HEK293 (cell line): ENCODE results near the gene SLC27A3.

Experiments used
- CTCF ChIA-PET: fragments of 350-600 bp; formaldehyde crosslinking; extraction: SDS; loops from one replicate; lab custom pipeline; 2021; ENCODE audit warnings: antibody characterized with exemption; lab: Yijun Ruan, JAX
- POLR2A ChIA-PET: fragments of 300-600 bp; formaldehyde crosslinking; extraction: SDS; loops from one replicate; lab custom pipeline; 2020; ENCODE audit warnings: antibody characterized with exemption, inconsistent platforms; lab: Yijun Ruan, JAX
- H3K27ac ChIP-seq: fragments of 200-500 bp; sonication (Bioruptor generic); 2 replicates; pipeline ENCODE4 v1.5.1; 2014; ENCODE audit warnings: low read depth, low read length, control low read depth, inconsistent platforms; ENCODE audit errors: extremely low read depth
- H3K36me3 ChIP-seq, 2 experiments: fragments of 200-500 bp in 1 of 2; sonication (Bioruptor generic) in 1 of 2; 1 replicate in 1 of 2; 2 replicates in 1 of 2; pipeline ENCODE4 v1.5.1; 2014 to 2017; ENCODE audit warnings: inconsistent platforms in 2 of 2, low read length in 2 of 2; ENCODE audit not compliant: control insufficient read depth in 2 of 2, insufficient read depth in 1 of 2
- H3K4me1 ChIP-seq: fragments of 200-500 bp; sonication (Bioruptor generic); 2 replicates; pipeline ENCODE4 v1.5.1; 2014; ENCODE audit warnings: mild to moderate bottlenecking, low read length, inconsistent platforms; ENCODE audit not compliant: control insufficient read depth, insufficient read depth
- H3K4me3 ChIP-seq: 2 replicates; pipeline ENCODE4 v1.5.1; 2011; ENCODE audit warnings: low read depth, mild to moderate bottlenecking, control low read depth, low read length, moderate library complexity
- H3K9me3 ChIP-seq: fragments of 200-500 bp; sonication (Bioruptor generic); 2 replicates; pipeline ENCODE4 v1.5.1; 2014; ENCODE audit warnings: low read depth, low read length, inconsistent platforms; ENCODE audit not compliant: control insufficient read depth, insufficient read depth
- EGR2 ChIP-seq: fragments of 450-650 bp; formaldehyde crosslinking; IDR thresholded peaks from 2 replicates; pipeline ENCODE4 v1.5.1; 2016; ENCODE audit warnings: low read depth, missing biosample characterization, missing genetic modification characterization
- KLF16 ChIP-seq: fragments of 450-650 bp; formaldehyde crosslinking; IDR thresholded peaks from 2 replicates; pipeline ENCODE4 v1.5.1; 2017; ENCODE audit warnings: missing biosample characterization, missing genetic modification characterization
- KLF8 ChIP-seq: fragments of 450-650 bp; formaldehyde crosslinking; IDR thresholded peaks from 2 replicates; pipeline ENCODE4 v1.5.1; 2016; ENCODE audit warnings: missing biosample characterization, missing genetic modification characterization
- OVOL3 ChIP-seq: fragments of 450-650 bp; formaldehyde crosslinking; IDR thresholded peaks from 2 replicates; pipeline ENCODE4 v1.5.1; 2016; ENCODE audit warnings: missing biosample characterization, missing genetic modification characterization
- SP2 ChIP-seq: fragments of 450-650 bp; formaldehyde crosslinking; IDR thresholded peaks from 2 replicates; pipeline ENCODE4 v1.5.1; 2016; ENCODE audit warnings: missing biosample characterization, missing genetic modification characterization
- WT1 ChIP-seq: fragments of 450-650 bp; formaldehyde crosslinking; IDR thresholded peaks from 2 replicates; pipeline ENCODE4 v1.5.1; 2016; ENCODE audit warnings: missing biosample characterization, missing genetic modification characterization
- ZEB2 ChIP-seq: fragments of 450-650 bp; formaldehyde crosslinking; IDR thresholded peaks from 2 replicates; pipeline ENCODE4 v1.5.1; 2016; ENCODE audit warnings: missing biosample characterization, missing genetic modification characterization
- ZIC2 ChIP-seq: fragments of 450-650 bp; formaldehyde crosslinking; IDR thresholded peaks from 2 replicates; pipeline ENCODE4 v1.5.1; 2016; ENCODE audit warnings: missing biosample characterization, missing genetic modification characterization
- ZNF140 ChIP-seq: fragments of 450-650 bp; formaldehyde crosslinking; IDR thresholded peaks from 2 replicates; pipeline ENCODE4 v1.5.1; 2016; ENCODE audit warnings: missing biosample characterization, missing genetic modification characterization
- ZNF2 ChIP-seq: fragments of 450-650 bp; formaldehyde crosslinking; IDR thresholded peaks from 2 replicates; pipeline ENCODE4 v1.5.1; 2016; ENCODE audit warnings: missing biosample characterization, missing genetic modification characterization
- ZNF202 ChIP-seq: fragments of 450-650 bp; formaldehyde crosslinking; IDR thresholded peaks from 2 replicates; pipeline ENCODE4 v1.5.1; 2016; ENCODE audit warnings: missing biosample characterization, missing genetic modification characterization, borderline replicate concordance
- ZNF211 ChIP-seq: fragments of 450-650 bp; formaldehyde crosslinking; IDR thresholded peaks from 2 replicates; pipeline ENCODE4 v1.5.1; 2016; ENCODE audit warnings: low read depth, missing biosample characterization, missing genetic modification characterization
- ZNF223 ChIP-seq: fragments of 450-650 bp; formaldehyde crosslinking; IDR thresholded peaks from 2 replicates; pipeline ENCODE4 v1.5.1; 2016; ENCODE audit warnings: missing biosample characterization, missing genetic modification characterization
- ZNF24 ChIP-seq: fragments of 450-650 bp; formaldehyde crosslinking; IDR thresholded peaks from 2 replicates; pipeline ENCODE4 v1.5.1; 2016; ENCODE audit warnings: missing biosample characterization, missing genetic modification characterization
- ZNF274 ChIP-seq, 2 experiments: fragments of 200-500 bp in 1 of 2; fragments of 450-650 bp in 1 of 2; sonication (Bioruptor generic) in 1 of 2; formaldehyde crosslinking in 1 of 2; IDR thresholded peaks; 2 replicates each; pipeline versions ENCODE4 v1.5.1 to v1.6.1; 2014 to 2016; ENCODE audit warnings: borderline replicate concordance in 1 of 2, inconsistent platforms in 1 of 2, low read length in 1 of 2, missing biosample characterization in 1 of 2, missing genetic modification characterization in 1 of 2
- ZNF311 ChIP-seq: fragments of 450-650 bp; formaldehyde crosslinking; IDR thresholded peaks from 2 replicates; pipeline ENCODE4 v1.5.1; 2017; ENCODE audit warnings: missing biosample characterization, missing genetic modification characterization, borderline replicate concordance
- ZNF341 ChIP-seq: fragments of 450-650 bp; formaldehyde crosslinking; IDR thresholded peaks from 2 replicates; pipeline ENCODE4; 2016; ENCODE audit warnings: low read depth, missing biosample characterization, missing genetic modification characterization
- ZNF37A ChIP-seq: fragments of 450-650 bp; IDR thresholded peaks from 2 replicates; pipeline ENCODE4 v1.5.1; 2018; ENCODE audit warnings: missing biosample characterization, missing genetic modification characterization
- ZNF426 ChIP-seq: fragments of 450-650 bp; formaldehyde crosslinking; IDR thresholded peaks from 2 replicates; pipeline ENCODE4 v1.5.1; 2017; ENCODE audit warnings: missing biosample characterization, missing genetic modification characterization, mild to moderate bottlenecking, inconsistent platforms, moderate library complexity
- ZNF521 ChIP-seq: fragments of 450-650 bp; formaldehyde crosslinking; IDR thresholded peaks from 2 replicates; pipeline ENCODE4 v1.5.1; 2017; ENCODE audit warnings: missing biosample characterization, mild to moderate bottlenecking, missing genetic modification characterization
- ZNF626 ChIP-seq: fragments of 450-650 bp; sonication (Bioruptor Pico); formaldehyde crosslinking; IDR thresholded peaks from 2 replicates; pipeline ENCODE4 v1.5.1; 2018; ENCODE audit warnings: missing biosample characterization, missing genetic modification characterization, inconsistent platforms
- ZNF654 ChIP-seq: fragments of 450-650 bp; formaldehyde crosslinking; IDR thresholded peaks from 2 replicates; pipeline ENCODE4 v1.5.1; 2016; ENCODE audit warnings: low read depth, missing biosample characterization, missing genetic modification characterization
- ZNF707 ChIP-seq: fragments of 450-650 bp; formaldehyde crosslinking; IDR thresholded peaks from 2 replicates; pipeline ENCODE4 v1.5.1; 2016; ENCODE audit warnings: missing biosample characterization, missing genetic modification characterization
- ZNF777 ChIP-seq: fragments of 450-650 bp; formaldehyde crosslinking; IDR thresholded peaks from 2 replicates; pipeline ENCODE4 v1.5.1; 2017; ENCODE audit warnings: missing biosample characterization, missing genetic modification characterization, borderline replicate concordance
- ZNF785 ChIP-seq: fragments of 450-650 bp; formaldehyde crosslinking; IDR thresholded peaks from 2 replicates; pipeline ENCODE4 v1.5.1; 2016; ENCODE audit warnings: missing biosample characterization, missing genetic modification characterization
- ZNF830 ChIP-seq: fragments of 450-650 bp; IDR thresholded peaks from 2 replicates; pipeline ENCODE4 v1.5.0; 2018; ENCODE audit warnings: missing biosample characterization, missing genetic modification characterization, low read depth, mild to moderate bottlenecking, moderate library complexity
- TF ChIP-seq, protein P1 (sequence below): fragments of 450-650 bp; formaldehyde crosslinking; IDR thresholded peaks from 2 replicates; pipeline ENCODE4; 2016; ENCODE audit warnings: missing biosample characterization, missing genetic modification characterization
- TF ChIP-seq, protein P2 (sequence below): fragments of 450-650 bp; IDR thresholded peaks from 2 replicates; pipeline ENCODE4 v1.5.1; 2018; ENCODE audit warnings: missing biosample characterization, mild to moderate bottlenecking, missing genetic modification characterization
- TF ChIP-seq, protein P3 (sequence below): fragments of 450-650 bp; formaldehyde crosslinking; IDR thresholded peaks from 2 replicates; pipeline ENCODE4 v1.5.1; 2016; ENCODE audit warnings: missing biosample characterization, missing genetic modification characterization
- TF ChIP-seq, protein P4 (sequence below): fragments of 450-650 bp; formaldehyde crosslinking; IDR thresholded peaks from 2 replicates; pipeline ENCODE4 v1.5.1; 2017; ENCODE audit warnings: missing biosample characterization, missing genetic modification characterization

The SLC27A3 gene

DNA sequence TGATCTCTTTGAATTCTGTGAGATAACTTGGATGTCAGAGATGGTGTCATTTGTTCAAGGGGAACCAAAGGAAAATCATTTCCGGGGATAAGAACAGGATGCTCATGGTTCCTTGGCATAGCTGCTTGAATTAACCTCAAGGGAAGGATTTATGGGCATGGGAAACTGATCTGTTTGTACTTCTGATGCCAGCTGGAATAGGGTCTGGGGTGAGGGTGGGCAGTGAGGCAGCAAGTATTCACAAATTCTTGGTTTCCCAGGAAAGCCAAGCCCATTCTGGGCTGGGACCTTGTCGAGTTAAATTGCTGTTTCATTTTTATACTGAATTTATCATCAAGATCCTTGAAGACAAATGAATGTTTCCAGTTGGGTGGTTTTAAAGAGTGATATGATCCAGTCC is 33.2 kb upstream of the SLC27A3 start:
- CTCF ChIA-PET, result interaction anchor here (0.5 kb wide), 1 partner anchor 585 kb away, joined by 6 read pairs; no protein-coding TSS in a partner anchor
- TF ChIP-seq, protein P1, sequence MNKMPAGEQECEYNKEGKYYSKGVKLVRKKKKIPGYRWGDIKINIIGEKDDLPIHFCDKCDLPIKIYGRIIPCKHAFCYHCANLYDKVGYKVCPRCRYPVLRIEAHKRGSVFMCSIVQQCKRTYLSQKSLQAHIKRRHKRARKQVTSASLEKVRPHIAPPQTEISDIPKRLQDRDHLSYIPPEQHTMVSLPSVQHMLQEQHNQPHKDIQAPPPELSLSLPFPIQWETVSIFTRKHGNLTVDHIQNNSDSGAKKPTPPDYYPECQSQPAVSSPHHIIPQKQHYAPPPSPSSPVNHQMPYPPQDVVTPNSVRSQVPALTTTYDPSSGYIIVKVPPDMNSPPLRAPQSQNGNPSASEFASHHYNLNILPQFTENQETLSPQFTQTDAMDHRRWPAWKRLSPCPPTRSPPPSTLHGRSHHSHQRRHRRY (tag by site-specific recombination), result no peak
- TF ChIP-seq ZNF223 (no peak), OVOL3 (tag by site-specific recombination) (no peak), ZNF830 (tag by site-specific recombination) (no peak), WT1 (tag by site-specific recombination) (no peak), ZNF2 (tag by site-specific recombination) (no peak), ZNF521 (tag by site-specific recombination) (no peak), ZNF140 (tag by site-specific recombination) (no peak), ZNF341 (no peak), ZNF274 (IDR thresholded peaks at IDR 0.05; ENCODE audit: low read length) (no peak), ZNF274 (tag by site-specific recombination; IDR thresholded peaks at IDR 0.05; ENCODE audit: borderline replicate concordance) (no peak), ZNF785 (tag by site-specific recombination) (no peak), KLF8 (no peak), SP2 (tag by site-specific recombination) (no peak), ZNF202 (tag by site-specific recombination) (no peak), KLF16 (tag by site-specific recombination) (no peak), ZNF626 (tag by site-specific recombination) (no peak), ZIC2 (no peak), ZNF37A (tag by site-specific recombination) (no peak)
- TF ChIP-seq, protein P2, sequence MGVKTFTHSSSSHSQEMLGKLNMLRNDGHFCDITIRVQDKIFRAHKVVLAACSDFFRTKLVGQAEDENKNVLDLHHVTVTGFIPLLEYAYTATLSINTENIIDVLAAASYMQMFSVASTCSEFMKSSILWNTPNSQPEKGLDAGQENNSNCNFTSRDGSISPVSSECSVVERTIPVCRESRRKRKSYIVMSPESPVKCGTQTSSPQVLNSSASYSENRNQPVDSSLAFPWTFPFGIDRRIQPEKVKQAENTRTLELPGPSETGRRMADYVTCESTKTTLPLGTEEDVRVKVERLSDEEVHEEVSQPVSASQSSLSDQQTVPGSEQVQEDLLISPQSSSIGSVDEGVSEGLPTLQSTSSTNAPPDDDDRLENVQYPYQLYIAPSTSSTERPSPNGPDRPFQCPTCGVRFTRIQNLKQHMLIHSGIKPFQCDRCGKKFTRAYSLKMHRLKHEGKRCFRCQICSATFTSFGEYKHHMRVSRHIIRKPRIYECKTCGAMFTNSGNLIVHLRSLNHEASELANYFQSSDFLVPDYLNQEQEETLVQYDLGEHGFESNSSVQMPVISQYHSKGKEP, result no peak
- TF ChIP-seq, protein P3, sequence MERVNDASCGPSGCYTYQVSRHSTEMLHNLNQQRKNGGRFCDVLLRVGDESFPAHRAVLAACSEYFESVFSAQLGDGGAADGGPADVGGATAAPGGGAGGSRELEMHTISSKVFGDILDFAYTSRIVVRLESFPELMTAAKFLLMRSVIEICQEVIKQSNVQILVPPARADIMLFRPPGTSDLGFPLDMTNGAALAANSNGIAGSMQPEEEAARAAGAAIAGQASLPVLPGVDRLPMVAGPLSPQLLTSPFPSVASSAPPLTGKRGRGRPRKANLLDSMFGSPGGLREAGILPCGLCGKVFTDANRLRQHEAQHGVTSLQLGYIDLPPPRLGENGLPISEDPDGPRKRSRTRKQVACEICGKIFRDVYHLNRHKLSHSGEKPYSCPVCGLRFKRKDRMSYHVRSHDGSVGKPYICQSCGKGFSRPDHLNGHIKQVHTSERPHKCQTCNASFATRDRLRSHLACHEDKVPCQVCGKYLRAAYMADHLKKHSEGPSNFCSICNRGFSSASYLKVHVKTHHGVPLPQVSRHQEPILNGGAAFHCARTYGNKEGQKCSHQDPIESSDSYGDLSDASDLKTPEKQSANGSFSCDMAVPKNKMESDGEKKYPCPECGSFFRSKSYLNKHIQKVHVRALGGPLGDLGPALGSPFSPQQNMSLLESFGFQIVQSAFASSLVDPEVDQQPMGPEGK (tag by site-specific recombination), result no peak
- H3K36me3 ChIP-seq, result peaks cover 37 to 83% of the 10 kb centered on the region in 2 experiments
- POLR2A ChIA-PET, result interaction anchor here (1.5 kb wide), 1 partner anchor 10 kb away, joined by 5 read pairs; no protein-coding TSS in a partner anchor
- H3K9me3 ChIP-seq, result no peaks in the 10 kb centered on the region
- H3K4me3 ChIP-seq, result no peak overlapping the region
- no peak overlapping the region for H3K27ac ChIP-seq
- H3K4me1 ChIP-seq, result no peaks in the 10 kb centered on the region

DNA sequence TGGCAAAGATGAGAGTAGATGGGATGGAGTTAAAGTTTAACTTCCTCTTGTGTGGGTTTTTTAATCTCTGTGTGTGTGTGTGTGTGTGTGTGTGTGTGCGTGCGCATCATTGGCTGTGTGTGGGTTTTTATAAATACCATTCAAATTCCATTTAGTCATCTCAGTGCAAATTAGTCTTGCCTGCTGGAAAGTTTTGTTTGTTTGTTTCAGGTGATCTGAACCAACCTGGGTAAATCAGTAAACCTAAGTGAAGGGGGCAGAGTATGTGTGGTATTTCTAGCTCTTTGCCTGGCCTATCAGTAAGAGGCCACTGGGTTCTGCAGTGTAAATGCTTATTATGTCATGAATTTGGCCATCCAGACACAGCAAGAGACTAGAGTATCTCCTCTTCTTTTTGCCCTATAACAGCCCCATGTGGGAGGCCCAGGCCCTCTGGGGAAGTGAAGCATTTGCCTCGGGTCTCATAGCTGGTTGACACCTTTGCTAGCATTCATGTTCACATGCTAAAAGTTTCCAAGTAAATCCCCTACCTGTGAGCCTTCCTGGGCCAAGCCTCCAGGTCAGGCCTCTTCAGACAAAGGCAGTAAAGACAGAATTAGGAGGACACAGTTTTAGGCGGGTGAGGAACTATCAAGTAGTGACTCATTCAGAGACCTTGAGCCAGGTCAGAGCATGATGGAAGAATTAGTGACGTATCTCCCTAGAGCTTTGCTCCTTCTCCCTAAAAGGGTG is 32.6 kb upstream of the SLC27A3 start:
- H3K4me3 ChIP-seq, result no peak overlapping the region
- no peaks in the 10 kb centered on the region for H3K9me3 ChIP-seq
- CTCF ChIA-PET, result interaction anchor here (0.5 to 3.8 kb wide), 2 partner anchors 65 to 584 kb away, joined by 6 to 20 read pairs; partner anchors contain the start of gene NPR1
- H3K36me3 ChIP-seq, result peaks cover 43 to 83% of the 10 kb centered on the region in 2 experiments
- H3K27ac ChIP-seq, result no peak overlapping the region
- no peaks in the 10 kb centered on the region for H3K4me1 ChIP-seq
- POLR2A ChIA-PET, result interaction anchor here (0.9 to 1.5 kb wide), 2 partner anchors 10 to 15 kb away, joined by 3 to 5 read pairs; partner anchors contain the start of gene INTS3
- TF ChIP-seq EGR2 (tag by site-specific recombination) (peak; percentile 94), ZNF777 (tag by site-specific recombination) (no peak), ZNF311 (tag by site-specific recombination) (no peak), ZNF426 (tag by site-specific recombination) (no peak), ZNF211 (no peak), ZNF654 (tag by site-specific recombination) (no peak), ZNF24 (tag by site-specific recombination) (no peak), ZEB2 (tag by site-specific recombination) (no peak), ZNF707 (no peak)
- TF ChIP-seq, protein P4, sequence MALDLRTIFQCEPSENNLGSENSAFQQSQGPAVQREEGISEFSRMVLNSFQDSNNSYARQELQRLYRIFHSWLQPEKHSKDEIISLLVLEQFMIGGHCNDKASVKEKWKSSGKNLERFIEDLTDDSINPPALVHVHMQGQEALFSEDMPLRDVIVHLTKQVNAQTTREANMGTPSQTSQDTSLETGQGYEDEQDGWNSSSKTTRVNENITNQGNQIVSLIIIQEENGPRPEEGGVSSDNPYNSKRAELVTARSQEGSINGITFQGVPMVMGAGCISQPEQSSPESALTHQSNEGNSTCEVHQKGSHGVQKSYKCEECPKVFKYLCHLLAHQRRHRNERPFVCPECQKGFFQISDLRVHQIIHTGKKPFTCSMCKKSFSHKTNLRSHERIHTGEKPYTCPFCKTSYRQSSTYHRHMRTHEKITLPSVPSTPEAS (tag by site-specific recombination), result 0 out of 2 replicates have a peak, but pooled peaks have one; percentile 16
